Esophagus (tissue), 2 donors: ENCODE data around the gene SPATA16. TPM values are rescaled to one million over a fixed set of nuclear protein-coding genes. Genes with fewer than 3 reads are reported as not detected.
"Not testable (repeated sequence)": the region's sequence is repeated elsewhere in the genome, so short reads cannot be mapped to it uniquely, and the experiment has no call there.

Source experiments
- H3K27ac ChIP-seq, 2 donors: one replicate each; pipeline ENCODE4 v1.5.1; 2013; ENCODE audit warnings: low read depth in 2 of 2, mild to moderate bottlenecking in 2 of 2, inconsistent platforms in 1 of 2, low read length in 1 of 2, moderate library complexity in 1 of 2
- H3K27me3 ChIP-seq, 2 donors: one replicate each; pipeline ENCODE4 v1.6.1; 2013; ENCODE audit warnings: low read length in 2 of 2, control low read depth in 1 of 2, mild to moderate bottlenecking in 1 of 2; ENCODE audit not compliant: insufficient read depth in 2 of 2, control insufficient read depth in 1 of 2
- H3K36me3 ChIP-seq, 2 donors: one replicate each; pipeline ENCODE4 v1.6.1; 2013; ENCODE audit warnings: low read length in 1 of 2; ENCODE audit not compliant: control insufficient read depth in 2 of 2, insufficient read depth in 2 of 2
- H3K4me1 ChIP-seq, 2 donors: one replicate each; pipeline ENCODE4 v1.6.1; 2013; ENCODE audit warnings: low read length in 1 of 2; ENCODE audit not compliant: control insufficient read depth in 2 of 2, insufficient read depth in 2 of 2
- H3K4me3 ChIP-seq, 2 donors: one replicate each; pipeline ENCODE4 v1.5.1; 2013; ENCODE audit warnings: low read length in 2 of 2, mild to moderate bottlenecking in 2 of 2, low read depth in 1 of 2, moderate library complexity in 1 of 2
- H3K9me3 ChIP-seq, 2 donors: one replicate each; pipeline ENCODE4 v1.6.1; 2013; ENCODE audit warnings: mild to moderate bottlenecking in 2 of 2, low read depth in 1 of 2, low read length in 1 of 2, moderate library complexity in 1 of 2; ENCODE audit not compliant: control insufficient read depth in 2 of 2, insufficient read depth in 1 of 2
- WGBS, 2 donors: extraction: QIAGEN DNeasy Blood & Tissue Kit; methylation state at CpG; one replicate each; pipeline ENCODE4 v1.1.7; 2013; 5-methylcytosine and 5-hydroxymethylcytosine counted together
- polyA plus RNA-seq, 2 donors: library from polyadenylated mRNA; stranded (reverse); fragments of 200-250 nt; gene quantifications; one replicate each; pipeline ENCODE4 v1.2.3, GENCODE V29; 2013
- donor health status: healthy with polysubstance abuse.
- donor health status: Bipolar disorder and iron deficiency.

SPATA16 gene
- polyA plus RNA-seq = not detected

GRCh38 chr3:173140986-173141385, at the start of gene SPATA16:
SPATA16 (minus strand) TSS chr3:173141235; CDS start chr3:173117731, 23,504 bp downstream.
- Histone ChIP-seq H3K27ac (no peak within 1 kb of the TSS), H3K36me3 (no peaks in the 10 kb centered on the region), H3K4me1 (no peaks in the 10 kb centered on the region), H3K4me3 (no peak within 1 kb of the TSS), H3K9me3 (no peaks in the 10 kb centered on the region), H3K27me3 (no peaks in the 10 kb centered on the region)
- 90 to 91% methylated on average over 18 of the region's 18 CpGs for WGBS, 2 donors

GRCh38 chr3:173183022-173183421, 42.0 kb upstream of the SPATA16 start:
- H3K4me3 ChIP-seq, H3K27ac ChIP-seq, H3K27me3 ChIP-seq, H3K36me3 ChIP-seq, H3K4me1 ChIP-seq, H3K9me3 ChIP-seq: not testable (repeated sequence)
- 85 to 89% methylated on average over 4 of the region's 4 CpGs for WGBS, 2 donors

- Histone ChIP-seq H3K27me3 (no peaks in the 10 kb centered on the region), H3K36me3 (no peaks in the 10 kb centered on the region), H3K4me1 (no peaks in the 10 kb centered on the region), H3K9me3 (no peaks in the 10 kb centered on the region), H3K27ac (no peak overlapping the region), H3K4me3 (no peak overlapping the region)
- 49 to 54% methylated on average over 2 of the region's 2 CpGs for WGBS, 2 donors
These were observed 32.6 kb upstream of the SPATA16 start for GRCh38 chr3:173173652-173174051.

GRCh38 chr3:173159139-173159538, 18.1 kb upstream of the SPATA16 start:
- H3K4me3 ChIP-seq, H3K27me3 ChIP-seq, H3K9me3 ChIP-seq, H3K4me1 ChIP-seq, H3K36me3 ChIP-seq, H3K27ac ChIP-seq: not testable (repeated sequence)
- WGBS, 2 donors = 81 to 91% methylated on average over 8 of the region's 8 CpGs

GRCh38 chr3:173156533-173156932, 15.5 kb upstream of the SPATA16 start:
- 87 to 88% methylated on average over 9 of the region's 9 CpGs for WGBS, 2 donors
- not testable (repeated sequence) for H3K36me3 ChIP-seq, H3K4me1 ChIP-seq, H3K4me3 ChIP-seq, H3K27me3 ChIP-seq, H3K9me3 ChIP-seq, H3K27ac ChIP-seq

GRCh38 chr3:173153631-173154030, 12.6 kb upstream of the SPATA16 start:
- no peaks in the 10 kb centered on the region for H3K4me1 ChIP-seq
- 88% methylated on average over 2 of the region's 2 CpGs for WGBS, 2 donors
- H3K27me3 ChIP-seq = no peaks in the 10 kb centered on the region
- no peak overlapping the region for H3K4me3 ChIP-seq
- no peak overlapping the region for H3K27ac ChIP-seq
- no peaks in the 10 kb centered on the region for H3K9me3 ChIP-seq
- no peaks in the 10 kb centered on the region for H3K36me3 ChIP-seq

- no peaks in the 10 kb centered on the region for H3K9me3 ChIP-seq
- no peak overlapping the region for H3K4me3 ChIP-seq
- no peaks in the 10 kb centered on the region for H3K4me1 ChIP-seq
- H3K27me3 ChIP-seq = no peaks in the 10 kb centered on the region
- H3K27ac ChIP-seq = no peak overlapping the region
- WGBS, 2 donors = 78 to 92% methylated on average over 2 of the region's 2 CpGs
- H3K36me3 ChIP-seq = no peaks in the 10 kb centered on the region
These were observed 1.6 kb downstream of the SPATA16 start for GRCh38 chr3:173139420-173139819.

- Histone ChIP-seq H3K36me3 (no peaks in the 10 kb centered on the region), H3K27ac (no peak overlapping the region), H3K9me3 (no peaks in the 10 kb centered on the region), H3K4me1 (no peaks in the 10 kb centered on the region), H3K27me3 (no peaks in the 10 kb centered on the region), H3K4me3 (no peak overlapping the region)
- WGBS, 2 donors = 40 to 41% methylated on average over 3 of the region's 3 CpGs
These were observed 3.0 kb downstream of the SPATA16 start for GRCh38 chr3:173138026-173138425.

GRCh38 chr3:173135059-173135458, 6.0 kb downstream of the SPATA16 start:
- no peaks in the 10 kb centered on the region for H3K4me1 ChIP-seq
- H3K27me3 ChIP-seq = no peaks in the 10 kb centered on the region
- H3K4me3 ChIP-seq = no peak overlapping the region
- H3K27ac ChIP-seq = no peak overlapping the region
- no peaks in the 10 kb centered on the region for H3K36me3 ChIP-seq
- WGBS, 2 donors = 15 to 18% methylated on average over 2 of the region's 2 CpGs
- no peaks in the 10 kb centered on the region for H3K9me3 ChIP-seq

- H3K9me3 ChIP-seq = no peaks in the 10 kb centered on the region
- no peak overlapping the region for H3K4me3 ChIP-seq
- H3K4me1 ChIP-seq = no peaks in the 10 kb centered on the region
- no peaks in the 10 kb centered on the region for H3K27me3 ChIP-seq
- WGBS, 2 donors = 77 to 82% methylated on average over 3 of the region's 3 CpGs
- no peak overlapping the region for H3K27ac ChIP-seq
- no peaks in the 10 kb centered on the region for H3K36me3 ChIP-seq
These were observed 12.4 kb downstream of the SPATA16 start for GRCh38 chr3:173128633-173129032.
